Left ventricle myocardium inferior (tissue), 1 donor: Measurements from ENCODE around the gene SLC16A5. TPM values are rescaled to one million over a fixed set of nuclear protein-coding genes. Genes with fewer than 3 reads are reported as not detected.

Experiments used
- DNase-seq: peaks from one replicate; pipeline ENCODE4 v3.0.0-alpha.2; 2020
- H3K27ac ChIP-seq: fragments of 200-600 bp; replicated peaks from 2 replicates; pipeline ENCODE4 v1.8.0; 2021
- H3K27me3 ChIP-seq: fragments of 200-600 bp; 2 replicates; pipeline ENCODE4 v1.8.0; 2021; ENCODE audit warnings: low read depth
- H3K36me3 ChIP-seq: fragments of 200-600 bp; 2 replicates; pipeline ENCODE4 v1.8.0; 2021
- H3K4me1 ChIP-seq: fragments of 200-600 bp; 2 replicates; pipeline ENCODE4 v1.8.0; 2021
- H3K4me3 ChIP-seq: fragments of 200-600 bp; 2 replicates; pipeline ENCODE4 v1.8.0; 2021; ENCODE audit warnings: mild to moderate bottlenecking, moderate library complexity
- H3K9me3 ChIP-seq: fragments of 200-600 bp; replicated peaks from 2 replicates; pipeline ENCODE4 v1.8.0; 2021
- CTCF ChIP-seq: fragments of 200-600 bp; IDR thresholded peaks from 2 replicates; pipeline ENCODE4 v1.8.0; 2021; ENCODE audit warnings: antibody characterized with exemption, mild to moderate bottlenecking, borderline replicate concordance
- intact Hi-C: fragments of 100-400 bp; cut with micrococcal nuclease; formaldehyde crosslinking; loops from one replicate; pipeline ENCODE4 v1.11.0; 2022
- total RNA-seq: library from RNA; stranded (reverse); fragmentation: NEBNext Ultra II Directional; extraction: Animal tissue kit (Norgen Biotek cat#: 25700); gene quantifications from one replicate; pipeline ENCODE4 v1.2.1, GENCODE V29; 2021
- donor health status: DM: no; HTN: yes; CAD: no; lungs with severe emphysema.

The SLC16A5 gene
- total RNA-seq, 1 donor from 2014 or later = 8.4 TPM

- H3K27ac ChIP-seq = no peak overlapping the region
- no peak overlapping the region for H3K4me3 ChIP-seq
- no peaks in the 10 kb centered on the region for H3K9me3 ChIP-seq
- DNase-seq = no peak
- H3K27me3 ChIP-seq = no peaks in the 10 kb centered on the region
- TF ChIP-seq CTCF = no peak
- H3K4me1 ChIP-seq = peaks cover 32% of the 10 kb centered on the region
- intact Hi-C loops = no loop called here
- H3K36me3 ChIP-seq = no peaks in the 10 kb centered on the region
Observed at GRCh38 chr17:75073618-75074047, 14.1 kb upstream of the SLC16A5 start.

- TF ChIP-seq CTCF = no peak
- H3K27ac ChIP-seq = no peak overlapping the region
Observed at GRCh38 chr17:75074532-75074931, 13.2 kb upstream of the SLC16A5 start.

GRCh38 chr17:75075597-75076336 lies 12.0 kb upstream of the SLC16A5 start:
- Histone ChIP-seq H3K9me3 (no peaks in the 10 kb centered on the region), H3K4me1 (peaks cover 47% of the 10 kb centered on the region), H3K36me3 (no peaks in the 10 kb centered on the region), H3K4me3 (no peak overlapping the region), H3K27ac (no peak overlapping the region), H3K27me3 (no peaks in the 10 kb centered on the region)
- DNase-seq = no peak
- intact Hi-C loops = no loop called here
- no peak for TF ChIP-seq CTCF

More at GRCh38 chr17:75074532-75074931, 13.2 kb upstream of the SLC16A5 start:
- H3K4me3 ChIP-seq = no peak overlapping the region
- H3K36me3 ChIP-seq = no peaks in the 10 kb centered on the region
- intact Hi-C loops = no loop called here
- no peak for DNase-seq
- peaks cover 41% of the 10 kb centered on the region for H3K4me1 ChIP-seq
- H3K9me3 ChIP-seq = no peaks in the 10 kb centered on the region
- no peaks in the 10 kb centered on the region for H3K27me3 ChIP-seq

- Histone ChIP-seq H3K4me3 (peak overlapping the region; percentile 71), H3K27me3 (no peaks in the 10 kb centered on the region), H3K27ac (peak overlapping the region; percentile 88), H3K36me3 (no peaks in the 10 kb centered on the region), H3K9me3 (no peaks in the 10 kb centered on the region), H3K4me1 (peaks cover 40% of the 10 kb centered on the region)
- DNase-seq = no peak
- no peak for TF ChIP-seq CTCF
- intact Hi-C loops = no loop called here
Observed at GRCh38 chr17:75077072-75077495, 10.7 kb upstream of the SLC16A5 start.

GRCh38 chr17:75077496-75078283 lies 10.1 kb upstream of the SLC16A5 start:
- no peaks in the 10 kb centered on the region for H3K36me3 ChIP-seq
- H3K27ac ChIP-seq = peak overlapping the region; percentile 88

More at GRCh38 chr17:75077496-75078283, 10.1 kb upstream of the SLC16A5 start:
- TF ChIP-seq CTCF = peak; percentile 56
- intact Hi-C loops = no loop called here
- Histone ChIP-seq H3K9me3 (no peaks in the 10 kb centered on the region), H3K4me1 (peaks cover 34% of the 10 kb centered on the region), H3K27me3 (no peaks in the 10 kb centered on the region), H3K4me3 (peak overlapping the region; percentile 71)
- DNase-seq = peak; percentile 79
